ENCODE measurements around the gene PLCH1. TPM values are rescaled to one million over a fixed set of nuclear protein-coding genes. Genes with fewer than 3 reads are reported as not detected.

Gene PLCH1
- total and polyA plus RNA-seq, 10 of the 15 experiments (the other 5 are each of a cell fraction or from before 2014, with no cell fraction given), result 0.03 to 0.22 (median 0.04) TPM; not detected in 5

GRCh38 chr3:155748611-155749365 is 3.9 kb upstream of the PLCH1 start:
- ATAC-seq (no peak), FAIRE-seq (no peak), DNase-seq (ENCODE audit: low read depth, low spot score) (no peak)
- H3K4me2 ChIP-seq (ENCODE audit: control insufficient read depth, insufficient read depth), result no peak overlapping the region
- POLR2A ChIA-PET, result interaction anchor here (0.6 kb wide), 1 partner anchor 972 kb away, joined by 3 read pairs; no protein-coding TSS in a partner anchor
- H3K4me3 ChIP-seq, result no peak overlapping the region
- 63% methylated on average over 8 of the region's 8 CpGs for WGBS (ENCODE audit: insufficient coverage, insufficient replicate concordance, low lambda C conversion rate, missing lambda C conversion rate)
- TF ChIP-seq NR2C1 (IDR thresholded peaks at IDR 0.05), result no peak
- no peak for TF ChIP-seq MYB (IDR thresholded peaks at IDR 0.05; ENCODE audit: borderline replicate concordance, low read depth, low read length)
- no peak for TF ChIP-seq MYC (IDR thresholded peaks at IDR 0.05; ENCODE audit: insufficient read depth, insufficient read length, insufficient replicate concordance, low read length, severe bottlenecking)
- no peak for TF ChIP-seq SIN3A (IDR thresholded peaks at IDR 0.05; ENCODE audit: low read depth, low read length)
- no peak for TF ChIP-seq BCL11A (IDR thresholded peaks at IDR 0.05; ENCODE audit: low read depth, low read length)
- TF ChIP-seq NR2F1 (conservative IDR thresholded peaks at IDR 0.05), result no peak
- no peak for TF ChIP-seq ZNF207 (IDR thresholded peaks at IDR 0.05; ENCODE audit: borderline replicate concordance)
- TF ChIP-seq CREM (IDR thresholded peaks at IDR 0.05; ENCODE audit: low read depth), result no peak
- TF ChIP-seq GABPA (IDR thresholded peaks at IDR 0.05; ENCODE audit: low read depth), result no peak
- no peak for TF ChIP-seq MTA3 (IDR thresholded peaks at IDR 0.05; ENCODE audit: borderline replicate concordance, low read length)
- TF ChIP-seq MEF2B (IDR thresholded peaks at IDR 0.05; ENCODE audit: partially characterized antibody, poor library complexity, severe bottlenecking), result no peak
- TF ChIP-seq ZZZ3 (IDR thresholded peaks at IDR 0.05; ENCODE audit: control insufficient read depth, insufficient read length, low read depth), result no peak
- TF ChIP-seq CBX3 (IDR thresholded peaks at IDR 0.05; ENCODE audit: borderline replicate concordance, low read depth), result no peak
- no peak for TF ChIP-seq EED (IDR thresholded peaks at IDR 0.05; ENCODE audit: low read depth)
- no peak for TF ChIP-seq BHLHE40 (IDR thresholded peaks at IDR 0.05; ENCODE audit: borderline replicate concordance in 1 of 2, low read depth in 2 of 2, low read length in 1 of 2)
- TF ChIP-seq PRDM15 (CRISPR knock-in tag; IDR thresholded peaks at IDR 0.05), result no peak
- TF ChIP-seq E2F4 (IDR thresholded peaks at IDR 0.05; ENCODE audit: low read depth, low read length), result no peak
- no peak for TF ChIP-seq NKRF (conservative IDR thresholded peaks at IDR 0.05)
- RAD21 ChIA-PET (ENCODE audit: unreplicated experiment), result no interaction called here
- no peaks in the 10 kb centered on the region for H3K79me2 ChIP-seq (ENCODE audit: control insufficient read depth, insufficient read depth, low read length)
- no peak overlapping the region for H3K9ac ChIP-seq (ENCODE audit: control insufficient read depth, insufficient read depth, low read length)
- H3K4me1 ChIP-seq (ENCODE audit: control insufficient read depth, insufficient read depth, low read length), result no peaks in the 10 kb centered on the region
- H4K20me1 ChIP-seq (ENCODE audit: control insufficient read depth, insufficient read depth), result no peaks in the 10 kb centered on the region
- BruUV-seq (replicated peaks), result no TSS peak
- SMC1A ChIA-PET (ENCODE audit: uncharacterized antibody, unreplicated experiment), result interaction anchor here (1.6 kb wide), 1 partner anchor 121 kb away, joined by 3 read pairs; no protein-coding TSS in a partner anchor
- no peaks in the 10 kb centered on the region for H3K36me3 ChIP-seq (ENCODE audit: control insufficient read depth in 2 of 2, insufficient read depth in 2 of 2, low read length in 1 of 2)
- no peaks in the 10 kb centered on the region for H3K9me3 ChIP-seq (replicated peaks; ENCODE audit: control insufficient read depth, insufficient read depth, low read length)
- H3K27me3 ChIP-seq (replicated peaks in 1 of 2; ENCODE audit: control insufficient read depth in 2 of 2, insufficient read depth in 2 of 2, low read length in 1 of 2), result peaks cover 10 to 18% of the 10 kb centered on the region in 2 experiments
- CTCF ChIA-PET, result interaction anchor here (0.5 to 1.4 kb wide), 3 partner anchors 27 to 1436 kb away, joined by 3 to 4 read pairs (median 3); partner anchors contain the start of gene C3orf33
- in situ Hi-C loops (cut with MboI) (no loop called here), intact Hi-C loops (cut with micrococcal nuclease; ENCODE audit: unreplicated experiment) (no loop called here)
- no peak overlapping the region for H3K27ac ChIP-seq (ENCODE audit: control insufficient read depth, insufficient read depth)
- no peak overlapping the region for H2AFZ ChIP-seq (ENCODE audit: control insufficient read depth, low read depth, low read length)
